Stimulated activated CD8-positive, alpha-beta memory T cell treated with anti-CD3 and anti-CD28 coated beads, Interleukin-15, amount 100 ng/mL, for 4 hours (primary cell): ENCODE results near the gene POU2AF1.
"Not testable (repeated sequence)": the region's sequence is repeated elsewhere in the genome, so short reads cannot be mapped to it uniquely, and the experiment has no call there.

Source experiments
- DNase-seq, 2 donors: peaks; one replicate each; pipeline ENCODE4 v3.0.0-alpha.2; 2020; ENCODE audit warnings: low read depth in 2 of 2

Gene POU2AF1

DNA sequence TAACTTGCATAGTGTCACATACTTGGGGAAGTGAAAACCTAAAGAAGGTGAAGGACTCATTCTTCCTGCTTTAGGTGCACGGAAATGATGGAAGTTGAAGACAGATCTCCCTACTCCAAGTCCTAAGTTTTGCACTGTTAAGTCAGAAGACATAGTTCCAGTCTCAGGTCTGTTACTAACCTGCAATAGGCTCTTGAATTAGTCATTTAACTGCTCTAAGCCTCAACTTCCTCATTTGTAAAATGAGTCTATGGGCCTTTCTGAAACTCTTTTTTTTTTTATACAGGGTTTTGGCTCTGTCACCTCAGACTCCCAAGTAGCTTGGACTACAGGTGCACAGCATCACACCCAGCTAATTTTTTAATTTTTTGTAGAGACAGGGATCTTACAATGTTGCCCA, 30.8 kb upstream of the POU2AF1 start:
- DNase-seq: no peak

DNA sequence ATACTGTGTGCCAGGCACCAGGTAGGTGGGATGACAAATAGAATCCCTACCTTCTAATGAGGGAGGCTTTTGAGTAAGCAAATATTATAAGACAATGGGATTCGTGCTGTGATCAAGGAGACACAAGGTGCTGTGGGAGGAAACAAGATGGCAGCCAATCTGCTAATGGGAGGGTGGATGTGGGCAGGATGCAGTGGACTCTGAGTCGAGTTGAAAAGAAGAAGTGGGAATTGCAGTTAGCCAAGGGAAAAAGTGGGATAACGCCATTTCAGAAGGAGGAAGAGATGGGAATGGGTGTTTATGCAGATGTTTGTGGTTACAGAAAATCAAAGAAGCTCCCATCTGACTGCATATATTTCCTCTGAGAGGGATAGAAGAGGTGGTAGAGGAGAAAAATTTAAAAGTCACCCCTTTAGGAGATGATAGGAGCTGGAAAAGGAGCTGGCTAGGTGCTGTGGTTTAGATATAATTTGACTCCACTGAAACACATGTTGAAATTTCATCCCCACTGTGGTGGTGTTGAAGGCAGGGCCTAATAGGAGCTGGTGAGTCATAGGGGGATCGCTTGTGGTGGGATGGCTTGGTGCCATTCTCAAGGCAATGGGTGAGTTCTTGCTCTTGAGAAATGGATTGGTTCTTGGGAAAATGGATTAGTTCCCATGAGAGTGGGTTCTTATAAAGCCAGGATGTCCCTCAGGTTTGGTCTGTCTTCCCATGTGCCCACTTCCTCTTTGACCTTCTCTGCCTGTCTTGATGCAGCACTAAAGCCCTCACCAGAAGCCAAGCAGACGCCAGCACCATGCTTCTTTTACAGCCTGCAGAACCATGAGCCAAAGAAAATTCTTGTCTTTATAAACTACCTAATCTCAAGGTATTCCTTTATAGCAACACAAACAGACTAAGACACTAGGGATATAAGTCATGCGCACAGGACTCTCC, 30.0 kb upstream of the POU2AF1 start:
- no peak for DNase-seq

DNA sequence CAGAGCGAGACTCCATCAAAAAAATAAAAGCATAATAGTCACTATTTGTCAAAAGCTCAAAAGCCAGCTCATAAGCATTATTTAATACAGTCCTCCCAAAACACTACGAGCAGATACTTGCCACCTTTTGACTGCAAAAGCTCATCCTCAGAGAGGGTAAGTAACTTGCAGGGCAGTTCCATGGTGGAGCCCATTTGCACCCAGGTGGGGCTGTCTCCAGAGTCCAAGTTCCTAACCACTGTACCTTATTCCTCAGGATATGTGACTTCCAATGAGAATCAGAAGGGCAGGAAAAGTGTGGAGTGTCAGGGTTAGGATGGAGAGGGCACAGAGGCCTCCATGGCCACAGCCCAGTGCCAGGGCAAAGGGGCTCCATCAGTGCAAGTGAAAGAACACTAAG, 28.6 kb upstream of the POU2AF1 start:
- DNase-seq: no peak

DNA sequence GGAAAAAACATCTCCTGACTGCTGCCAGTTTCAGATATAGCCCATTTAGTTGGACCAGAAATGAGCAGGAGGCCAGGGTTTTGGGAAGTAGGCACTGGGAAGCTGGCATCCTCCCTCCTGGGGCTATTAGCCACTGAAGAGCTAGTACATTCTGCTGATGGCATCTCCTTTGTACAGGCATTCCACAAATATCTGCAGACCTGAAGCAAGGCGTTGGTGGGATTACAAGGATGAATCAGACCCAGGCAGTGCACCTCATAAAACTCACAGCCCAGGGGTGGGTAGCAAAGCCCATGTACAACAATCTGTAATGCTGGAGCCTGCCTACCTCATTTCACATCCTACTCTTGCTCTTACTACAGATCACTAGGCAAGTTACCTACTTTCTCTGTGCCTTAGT, 27.5 kb upstream of the POU2AF1 start:
- no peak for DNase-seq

DNA sequence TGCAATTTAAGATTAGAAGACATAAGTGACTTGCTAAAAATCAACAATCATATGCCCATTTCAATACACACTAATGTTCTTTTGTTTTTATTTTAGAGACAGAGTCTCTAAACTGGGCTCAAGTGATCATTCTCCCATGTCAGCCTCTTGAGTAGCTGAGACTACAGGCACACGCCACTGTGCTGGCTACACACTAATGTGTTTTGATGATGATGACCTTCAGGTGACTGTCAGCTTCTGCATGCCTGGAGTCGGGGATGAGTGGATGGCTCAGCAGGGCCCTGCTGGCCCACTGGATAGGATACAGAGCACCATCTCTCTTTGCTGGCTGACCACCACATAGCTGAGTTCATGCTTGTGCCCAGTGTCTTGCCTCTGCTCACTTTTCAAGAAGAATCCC, 27.0 kb upstream of the POU2AF1 start:
- DNase-seq: no peak

DNA sequence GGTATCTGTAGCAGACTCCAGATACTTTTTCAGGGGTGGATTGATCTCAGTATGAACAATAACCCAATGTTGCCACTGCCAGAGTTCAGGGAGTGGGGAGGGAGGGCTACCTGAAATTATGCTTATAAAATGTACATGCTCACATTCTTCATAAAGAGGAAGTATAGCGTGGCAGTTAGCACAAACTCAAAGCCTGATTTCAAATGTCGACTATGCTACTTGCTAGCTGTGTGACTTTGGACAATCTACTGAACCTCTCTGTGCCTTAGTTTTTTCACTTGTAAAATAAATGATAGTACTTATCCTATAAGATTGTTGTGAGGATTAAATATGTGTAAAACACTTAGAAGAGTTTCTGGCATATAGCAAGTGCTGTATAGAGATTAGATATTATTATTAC, 26.5 kb upstream of the POU2AF1 start:
- no peak for DNase-seq

DNA sequence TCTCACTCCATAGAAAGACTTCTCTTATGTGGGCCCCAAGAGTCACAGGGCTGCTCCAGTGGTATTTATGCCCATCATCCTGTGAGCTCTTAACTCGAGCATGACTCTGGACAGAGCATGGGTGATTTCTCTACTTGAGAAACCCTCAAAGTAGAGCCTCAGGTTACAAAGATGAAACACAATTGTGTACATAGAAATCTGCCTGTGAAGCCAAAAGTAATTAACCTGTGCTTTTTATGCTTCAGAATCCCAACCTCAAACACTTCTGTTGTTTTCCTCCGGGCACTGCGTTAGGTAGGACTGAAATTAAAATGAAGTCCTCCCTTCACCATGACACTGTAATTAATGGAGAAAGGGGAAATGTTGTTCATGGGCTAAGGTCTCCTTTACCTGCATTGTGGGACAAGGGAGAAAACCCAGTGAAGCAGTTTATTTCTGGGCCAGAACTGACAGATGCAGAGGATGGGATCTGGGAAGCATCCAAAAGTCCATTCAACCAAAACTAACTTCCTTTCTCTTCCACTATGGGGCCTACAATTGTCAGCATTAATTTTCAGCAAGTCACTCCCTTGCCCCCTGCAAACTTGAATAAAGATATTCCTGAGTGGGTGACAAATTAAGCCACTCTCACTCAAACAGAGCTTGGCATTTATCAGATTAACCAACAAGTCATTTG, 24.1 kb upstream of the POU2AF1 start:
- DNase-seq: no peak

DNA sequence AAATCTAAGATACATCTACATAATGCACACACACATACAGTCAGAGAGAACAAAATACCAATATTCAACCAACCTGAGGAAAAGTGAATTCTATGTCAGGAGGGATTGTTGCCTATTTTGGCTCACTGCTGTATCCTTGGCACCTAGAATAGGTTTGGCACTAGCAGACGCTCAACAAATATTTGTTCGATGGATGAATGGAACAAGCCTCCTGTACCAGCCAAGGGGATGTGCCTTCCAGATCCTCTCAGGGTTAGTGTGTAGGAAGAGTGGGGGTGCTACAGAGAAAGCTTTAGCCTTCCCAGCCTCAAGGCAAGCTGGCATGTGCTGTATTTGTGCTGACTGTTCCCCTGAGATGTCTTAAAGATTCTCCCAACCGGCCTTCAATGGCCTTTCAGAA, 23.3 kb upstream of the POU2AF1 start:
- no peak for DNase-seq

DNA sequence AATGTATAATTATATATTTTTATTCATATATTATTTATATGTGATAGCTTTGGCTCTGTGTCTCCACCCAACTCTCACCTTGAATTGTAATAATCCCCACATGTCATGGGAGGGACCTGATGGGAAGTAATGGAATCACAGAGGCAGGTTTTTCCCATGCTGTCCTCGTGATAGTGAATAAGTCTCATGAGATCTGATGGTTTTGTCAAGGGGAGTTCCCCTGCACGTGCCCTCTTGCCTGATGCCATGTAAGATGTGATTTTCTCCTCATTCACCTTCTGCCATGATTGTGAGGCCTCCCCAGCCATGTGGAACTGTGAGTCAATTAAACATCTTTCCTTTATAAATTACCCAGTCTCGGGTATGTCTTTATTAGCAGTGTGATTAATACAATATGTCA, 22.9 kb upstream of the POU2AF1 start:
- DNase-seq: not testable (repeated sequence)

DNA sequence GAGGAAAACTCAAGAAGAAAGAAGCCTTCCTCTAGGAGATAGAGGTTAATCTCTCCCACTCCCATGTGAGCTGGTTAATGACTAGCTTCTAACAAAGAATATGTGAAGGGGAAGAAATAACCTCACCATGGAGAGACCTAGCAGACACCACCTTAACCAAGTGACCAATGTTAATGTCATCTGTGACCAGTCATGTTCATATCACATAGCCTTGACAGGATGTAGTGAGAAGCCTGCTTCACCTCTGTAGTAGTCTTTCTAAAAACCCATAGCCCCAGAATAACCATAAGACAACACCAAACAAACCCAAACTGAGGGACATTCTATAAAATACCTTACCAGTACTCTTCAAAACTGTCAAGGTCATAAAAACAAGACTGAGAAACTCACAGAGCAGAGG, 21.5 kb upstream of the POU2AF1 start:
- no peak for DNase-seq

DNA sequence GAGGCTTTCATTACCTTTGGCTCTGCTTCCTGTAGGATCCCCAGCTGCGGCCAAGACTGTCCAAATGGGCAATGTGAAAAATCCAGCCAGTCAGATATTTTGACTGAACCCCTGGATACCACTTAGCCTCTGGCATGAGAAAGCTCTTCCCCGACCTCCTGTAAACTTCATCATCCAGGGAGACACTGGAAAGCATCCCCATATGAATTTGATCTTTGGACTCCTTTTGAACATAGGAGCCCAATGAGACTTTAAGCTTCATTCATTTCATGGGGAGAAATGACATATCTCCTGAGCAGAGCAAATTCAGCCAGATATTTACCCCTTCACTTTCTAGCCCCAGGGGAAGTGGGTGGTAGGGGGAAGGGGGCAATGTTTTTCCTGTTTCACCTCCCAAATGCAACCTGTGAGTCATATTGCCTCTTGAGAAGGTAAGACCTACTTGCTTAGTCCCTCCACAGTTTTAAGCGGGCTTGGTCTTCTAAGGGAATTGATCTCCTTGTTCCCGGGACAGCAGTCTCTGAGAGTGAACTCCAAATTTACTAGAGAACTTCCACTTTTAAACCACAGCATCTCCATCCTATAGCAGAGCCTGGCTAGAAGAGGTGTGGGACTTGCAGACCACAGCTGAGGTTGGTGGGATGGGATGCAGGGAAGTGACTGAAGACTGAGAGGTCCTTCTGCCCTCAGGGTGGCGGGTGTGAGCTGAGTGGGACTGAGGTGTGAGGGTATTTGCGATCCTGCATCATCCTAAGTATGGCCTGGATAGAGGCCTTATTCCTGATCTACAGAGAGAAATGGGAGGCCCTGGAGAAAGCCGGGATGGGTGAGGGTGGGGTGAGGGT, 20.3 kb upstream of the POU2AF1 start:
- DNase-seq: no peak

DNA sequence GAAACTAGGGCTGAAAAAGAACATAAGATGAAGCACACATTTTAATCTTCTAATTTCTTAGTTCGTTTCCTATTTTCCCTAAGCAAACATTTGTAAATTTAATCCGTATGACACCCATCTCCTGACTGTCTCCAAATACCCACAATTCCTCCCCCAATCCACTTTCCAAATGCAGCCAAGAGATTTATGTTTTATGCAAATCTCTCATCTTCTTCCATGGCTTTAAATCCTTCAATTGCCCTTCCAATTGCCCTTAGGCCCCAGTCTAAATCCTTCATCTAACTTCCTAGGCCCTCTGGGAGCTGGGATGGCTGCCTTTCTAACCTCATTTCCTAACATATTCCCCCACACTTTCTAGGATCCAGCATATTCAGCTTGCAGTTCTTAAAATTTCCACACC, 18.0 kb upstream of the POU2AF1 start:
- no peak for DNase-seq

DNA sequence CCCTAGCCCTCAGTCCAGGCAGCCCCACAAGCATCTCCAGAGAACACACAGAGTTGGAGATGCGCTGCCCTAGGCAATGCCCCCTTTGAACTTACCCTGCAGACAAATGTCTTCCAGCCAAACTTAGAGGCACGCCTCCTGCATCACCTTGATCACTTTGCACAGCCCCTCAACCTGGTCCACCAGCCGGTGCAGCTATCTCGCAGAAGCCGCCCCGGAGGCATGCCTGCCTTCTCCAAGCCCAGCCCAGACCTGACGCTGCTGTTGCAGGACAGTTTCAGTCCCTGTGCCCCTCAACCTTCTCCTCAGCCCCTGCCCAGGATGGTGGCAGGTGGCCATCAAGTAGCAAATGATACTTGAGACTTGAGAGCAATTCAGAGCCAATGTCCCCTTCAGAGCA, 16.7 kb upstream of the POU2AF1 start:
- DNase-seq: no peak

DNA sequence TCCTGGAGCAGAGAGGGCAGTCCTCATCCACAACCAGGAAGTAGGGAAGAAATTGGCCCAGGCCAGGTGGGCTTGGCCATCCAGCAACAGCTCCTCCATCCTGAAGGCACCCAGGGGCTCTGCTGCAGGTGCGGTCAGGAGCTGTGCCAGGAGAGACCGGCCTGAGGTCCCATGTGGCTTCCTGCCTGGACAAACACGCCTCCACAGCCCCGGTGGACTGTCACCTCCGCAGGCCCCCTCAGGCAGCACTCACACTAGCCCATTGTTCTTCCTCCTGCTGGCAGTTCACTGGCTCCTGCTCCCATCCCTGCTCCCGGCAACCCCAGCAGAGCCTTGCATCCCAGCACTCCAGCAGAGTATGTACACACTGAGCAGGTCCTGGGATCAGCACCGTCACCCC, 16.0 kb upstream of the POU2AF1 start:
- DNase-seq: no peak

DNA sequence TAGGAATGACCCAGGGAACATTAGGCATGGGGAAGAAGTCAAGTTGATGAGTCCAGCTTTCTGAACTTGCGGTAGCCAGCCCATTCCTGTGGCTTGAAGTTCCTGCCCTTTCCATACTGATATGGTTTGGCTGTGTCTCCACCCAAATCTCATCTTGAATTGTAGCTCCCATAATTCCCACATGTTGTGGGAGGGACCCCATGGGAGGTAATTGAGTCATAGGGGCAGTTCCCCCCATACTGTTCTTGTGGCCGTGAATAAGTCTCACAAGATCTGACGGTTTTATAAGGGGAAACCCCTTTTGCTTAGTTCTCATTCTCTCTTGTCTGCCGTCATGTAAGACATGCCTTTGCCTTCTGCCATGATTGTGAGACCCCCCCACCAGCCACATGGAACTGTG, 15.1 kb upstream of the POU2AF1 start:
- DNase-seq: not testable (repeated sequence)

DNA sequence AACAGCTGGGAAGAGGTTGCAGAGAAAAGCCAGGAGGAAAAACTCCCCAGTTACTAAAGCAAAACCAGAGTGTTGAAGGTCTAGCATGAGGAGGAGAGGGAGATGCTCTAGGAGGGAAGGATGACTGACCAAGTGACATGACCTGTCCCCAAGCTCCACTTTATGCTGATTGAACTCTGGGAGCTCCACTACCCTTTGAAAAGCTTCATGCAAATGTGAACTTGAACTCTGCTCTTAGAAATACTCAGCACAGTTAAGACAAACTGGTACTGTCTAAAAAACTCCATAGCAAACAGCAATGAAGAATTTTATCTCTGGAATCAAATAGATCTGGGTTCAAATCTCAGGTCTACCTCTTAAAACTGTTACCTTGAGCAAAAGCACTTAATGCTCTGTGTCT, 14.5 kb upstream of the POU2AF1 start:
- DNase-seq: no peak

DNA sequence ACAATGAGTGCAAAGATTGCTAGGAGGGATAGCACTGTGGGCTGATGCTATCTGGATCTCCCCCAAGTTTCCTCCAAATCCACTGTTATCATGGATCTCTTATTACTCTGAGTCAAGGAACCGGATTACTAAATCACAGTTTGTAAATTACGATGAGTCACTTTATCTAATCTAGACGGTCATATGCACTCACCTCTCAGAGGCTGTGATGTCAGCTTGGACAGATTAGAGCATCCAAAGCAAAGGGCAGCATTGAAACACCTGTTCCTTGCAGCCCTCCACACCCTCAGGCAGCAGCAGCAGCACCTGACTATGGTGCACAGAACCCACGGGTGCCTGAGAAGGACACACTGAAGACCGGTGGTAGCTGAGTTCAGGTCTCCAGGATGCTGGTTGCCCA, 14.0 kb upstream of the POU2AF1 start:
- no peak for DNase-seq

DNA sequence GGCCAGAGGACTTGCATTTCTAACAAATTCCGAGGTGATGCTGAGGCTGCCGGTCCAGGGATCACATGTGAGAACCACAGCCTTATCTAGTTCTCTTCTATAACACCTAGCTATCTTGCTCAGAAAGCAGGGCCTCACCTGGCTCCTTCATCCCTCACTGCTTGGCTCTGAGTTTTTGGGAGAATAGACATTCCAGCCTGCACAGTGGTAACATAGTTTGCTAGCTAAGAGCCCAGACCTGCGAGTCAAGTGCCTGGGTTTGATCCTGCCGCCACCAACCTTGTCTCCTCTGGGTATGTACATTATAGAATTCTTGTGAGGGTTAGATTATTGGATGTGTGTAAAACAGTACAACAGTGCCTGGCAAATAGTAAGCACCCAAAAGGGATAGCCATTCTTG, 13.5 kb upstream of the POU2AF1 start:
- no peak for DNase-seq

DNA sequence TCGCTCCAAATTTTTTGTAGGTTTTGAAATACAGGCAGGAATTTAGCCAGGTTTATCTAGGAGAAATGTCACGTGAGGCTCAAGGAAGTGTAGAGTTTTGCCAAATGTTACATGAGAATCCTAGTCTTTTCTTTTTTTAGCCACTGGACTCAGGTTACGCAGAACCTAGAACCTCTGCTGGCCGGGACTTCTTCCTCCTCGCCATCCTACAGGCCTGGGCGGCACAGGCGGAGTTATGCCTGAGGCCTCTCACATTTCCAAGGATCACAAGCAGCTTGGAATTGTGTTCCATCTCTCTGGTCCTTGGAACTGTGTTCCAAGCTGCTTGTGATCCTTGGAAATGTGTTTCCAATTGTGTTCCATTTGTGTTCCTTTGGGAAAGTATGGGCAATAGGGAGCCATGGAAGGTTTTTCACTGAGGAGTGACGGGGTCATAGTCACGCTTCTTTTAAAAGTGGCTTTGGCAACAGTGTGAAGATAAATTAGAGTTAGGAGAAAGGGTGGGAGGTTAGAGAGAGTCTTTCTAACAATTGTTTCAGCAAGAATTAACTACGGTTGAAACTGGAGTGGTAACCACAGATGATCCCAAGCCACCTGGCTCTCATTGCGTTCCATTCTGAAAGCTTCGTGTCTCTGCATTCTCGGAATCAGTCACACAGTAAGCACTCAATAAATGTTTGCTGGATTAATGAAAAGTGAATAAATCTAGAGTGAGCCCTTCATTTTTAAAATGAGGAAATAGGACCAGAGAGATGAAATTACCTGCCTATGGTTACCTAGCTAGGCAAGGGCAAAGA, 12.5 kb upstream of the POU2AF1 start:
- no peak for DNase-seq

DNA sequence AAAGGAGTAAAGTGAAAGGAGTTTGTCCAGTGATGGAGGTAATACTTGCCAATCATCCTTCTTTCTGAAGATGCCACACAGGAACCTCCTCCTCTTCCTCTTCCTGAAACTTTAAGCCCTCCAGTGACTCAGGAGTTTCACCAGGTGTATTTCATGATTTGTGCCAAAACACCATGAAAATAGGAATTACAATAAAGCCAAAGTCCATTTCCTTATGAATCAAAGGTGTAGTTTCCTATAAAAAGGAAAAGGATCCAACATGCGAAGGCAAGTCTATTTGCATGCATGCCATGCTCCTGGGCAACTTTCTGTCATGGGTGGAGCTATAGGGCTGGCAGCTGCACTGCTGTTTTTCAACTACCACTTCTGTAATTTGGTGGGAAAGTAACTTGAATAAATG, 9.8 kb upstream of the POU2AF1 start:
- no peak for DNase-seq

DNA sequence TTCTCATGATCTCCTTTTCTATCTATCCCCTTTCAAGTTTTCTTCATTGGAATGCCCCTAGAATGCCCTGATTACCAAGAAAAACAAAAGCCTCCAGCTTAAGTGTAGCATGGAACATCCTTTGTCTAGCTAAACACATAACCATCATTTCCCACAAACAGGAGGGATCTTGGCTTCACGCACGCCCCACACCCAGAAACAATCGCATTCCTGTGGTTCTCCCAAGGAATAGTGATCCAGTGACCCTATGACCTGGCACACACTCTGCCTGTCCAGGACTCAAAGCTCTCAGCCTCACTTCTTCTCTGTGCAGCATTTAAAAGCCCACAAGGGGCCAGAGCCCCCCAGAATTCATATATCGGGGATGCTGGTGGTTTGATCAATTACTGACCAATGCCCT, 9.3 kb upstream of the POU2AF1 start:
- no peak for DNase-seq

DNA sequence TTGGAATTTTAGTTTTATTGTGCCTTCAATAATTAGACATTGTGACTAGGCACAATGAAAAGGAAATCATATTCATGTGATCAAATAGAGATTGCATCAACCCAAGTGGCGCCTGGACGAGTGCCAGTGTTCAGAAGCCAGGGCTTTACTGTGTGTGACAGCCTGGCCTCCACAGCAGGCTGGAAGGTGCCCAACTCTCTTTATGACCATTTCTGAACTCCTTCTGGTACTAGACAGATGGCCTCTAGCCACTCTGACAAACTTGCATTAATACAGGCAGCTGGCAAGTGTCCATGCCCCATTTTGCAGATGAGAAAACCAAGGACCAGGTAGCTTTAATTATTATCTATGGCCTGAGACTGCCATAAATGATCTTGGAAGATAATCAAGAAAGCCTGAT, 8.3 kb upstream of the POU2AF1 start:
- DNase-seq: no peak
